Smooth muscle cell (in vitro differentiated cells): ENCODE measurements around the gene CTNNBL1. TPM values are rescaled to one million over a fixed set of nuclear protein-coding genes. Genes with fewer than 3 reads are reported as not detected.
A peak's percentile ranks its signal among the peaks of the same experiment; 100 is the strongest.

Experiments
- DNase-seq: peaks from one replicate; lab custom pipeline; 2025; ENCODE audit not compliant: unreplicated experiment; lab: John Stamatoyannopoulos, UW
- H2AFZ ChIP-seq: fragments of 200-600 bp; sonication (generic); 2 replicates; pipeline ENCODE4 v1.6.0; 2016; ENCODE audit warnings: antibody characterized with exemption, low read depth, mild to moderate bottlenecking
- H3F3A ChIP-seq: fragments of 200-600 bp; sonication (generic); 2 replicates; pipeline ENCODE4 v1.6.0; 2017; ENCODE audit warnings: antibody characterized with exemption, low read depth
- H3K27ac ChIP-seq: fragments of 200-600 bp; sonication (generic); 2 replicates; pipeline ENCODE4 v1.5.1; 2016; ENCODE audit warnings: low read depth, mild to moderate bottlenecking
- H3K27me3 ChIP-seq: fragments of 200-600 bp; sonication (generic); 2 replicates; pipeline ENCODE4 v1.6.1; 2016; ENCODE audit warnings: low read depth, mild to moderate bottlenecking
- H3K36me3 ChIP-seq: fragments of 200-600 bp; sonication (generic); 2 replicates; pipeline ENCODE4 v1.5.1; 2016; ENCODE audit warnings: low read depth
- H3K4me1 ChIP-seq: fragments of 200-600 bp; sonication (generic); 2 replicates; pipeline ENCODE4 v1.5.1; 2016; ENCODE audit warnings: low read depth
- H3K4me2 ChIP-seq: fragments of 200-600 bp; sonication (generic); 2 replicates; pipeline ENCODE4 v1.6.0; 2016; ENCODE audit warnings: mild to moderate bottlenecking
- H3K4me3 ChIP-seq: fragments of 200-600 bp; sonication (generic); 2 replicates; pipeline ENCODE4 v1.5.1; 2016; ENCODE audit warnings: mild to moderate bottlenecking
- H3K79me2 ChIP-seq: fragments of 200-600 bp; sonication (generic); 2 replicates; pipeline ENCODE4 v1.6.0; 2016; ENCODE audit warnings: low read depth, mild to moderate bottlenecking
- H3K9ac ChIP-seq: fragments of 200-600 bp; sonication (generic); 2 replicates; pipeline ENCODE4 v1.6.0; 2016; ENCODE audit warnings: low read depth
- H3K9me3 ChIP-seq: fragments of 200-600 bp; sonication (generic); replicated peaks from 2 replicates; pipeline ENCODE4 v1.5.1; 2016; ENCODE audit warnings: low read depth
- H4K20me1 ChIP-seq: fragments of 200-600 bp; sonication (generic); 2 replicates; pipeline ENCODE4 v1.6.0; 2016; ENCODE audit warnings: low read depth
- CTCF ChIP-seq: fragments of 200-600 bp; sonication (generic); IDR thresholded peaks from 2 replicates; pipeline ENCODE4 v1.5.1; 2017; ENCODE audit warnings: borderline replicate concordance, mild to moderate bottlenecking, antibody characterized with exemption; ENCODE audit not compliant: insufficient read depth, poor library complexity, severe bottlenecking
- WGBS: methylation state at CpG from one replicate; pipeline ENCODE4 v1.1.7; 2016; ENCODE audit warnings: low lambda C conversion rate; 5-methylcytosine and 5-hydroxymethylcytosine counted together
- polyA plus RNA-seq: library from polyadenylated mRNA; unstranded; fragments of >200 nt; fragmentation: Nextera tagmentation; extraction: Ambion mirVana; gene quantifications from 2 replicates; pipeline ENCODE4 v1.2.1, GENCODE V29; 2016
- total RNA-seq: library from RNA; depleted of rRNA; stranded (reverse); fragments of >200 nt; gene quantifications from 2 replicates; pipeline ENCODE4 v1.2.3, GENCODE V29; 2014

CTNNBL1 gene
- total and polyA plus RNA-seq, 2 experiments from 2014 or later = 33.3 to 63.6 TPM

GRCh38 chr20:37649017-37649416 is 44.8 kb upstream of the CTNNBL1 start:
- H3K79me2 ChIP-seq = no peaks in the 10 kb centered on the region
- no peak overlapping the region for H3K4me2 ChIP-seq
- H3K27me3 ChIP-seq = peaks cover 33% of the 10 kb centered on the region
- no peaks in the 10 kb centered on the region for H3K36me3 ChIP-seq
- H3K9ac ChIP-seq = no peak overlapping the region
- 77% methylated on average over 2 of the region's 2 CpGs for WGBS
- no peaks in the 10 kb centered on the region for H4K20me1 ChIP-seq
- no peak for DNase-seq
- no peaks in the 10 kb centered on the region for H3K9me3 ChIP-seq
- no peaks in the 10 kb centered on the region for H3F3A ChIP-seq
- H3K4me1 ChIP-seq = peaks cover 16% of the 10 kb centered on the region
- no peak overlapping the region for H2AFZ ChIP-seq
- no peak for TF ChIP-seq CTCF
- no peak overlapping the region for H3K27ac ChIP-seq
- H3K4me3 ChIP-seq = no peak overlapping the region

- no peaks in the 10 kb centered on the region for H3K36me3 ChIP-seq
- WGBS = 89% methylated on average over 9 of the region's 9 CpGs
- H2AFZ ChIP-seq = no peak overlapping the region
- DNase-seq = no peak
- H3K9me3 ChIP-seq = no peaks in the 10 kb centered on the region
- no peak overlapping the region for H3K9ac ChIP-seq
- H3K4me3 ChIP-seq = no peak overlapping the region
- no peaks in the 10 kb centered on the region for H4K20me1 ChIP-seq
- no peak for TF ChIP-seq CTCF
- no peaks in the 10 kb centered on the region for H3K79me2 ChIP-seq
- no peaks in the 10 kb centered on the region for H3F3A ChIP-seq
- H3K27ac ChIP-seq = no peak overlapping the region
- peaks cover 25% of the 10 kb centered on the region for H3K27me3 ChIP-seq
- H3K4me1 ChIP-seq = peaks cover 16% of the 10 kb centered on the region
- no peak overlapping the region for H3K4me2 ChIP-seq
These were observed 44.0 kb upstream of the CTNNBL1 start for GRCh38 chr20:37649676-37650370.

- Histone ChIP-seq H3K27me3 (peaks cover 17% of the 10 kb centered on the region), H3K79me2 (no peaks in the 10 kb centered on the region), H3K36me3 (no peaks in the 10 kb centered on the region), H3K4me1 (peaks cover 16% of the 10 kb centered on the region), H3K4me2 (no peak overlapping the region), H2AFZ (no peak overlapping the region), H4K20me1 (no peaks in the 10 kb centered on the region), H3F3A (no peaks in the 10 kb centered on the region), H3K9me3 (no peaks in the 10 kb centered on the region), H3K27ac (no peak overlapping the region), H3K4me3 (no peak overlapping the region), H3K9ac (no peak overlapping the region)
- 82% methylated on average over 3 of the region's 3 CpGs for WGBS
- TF ChIP-seq CTCF = no peak
- no peak for DNase-seq
These were observed 43.2 kb upstream of the CTNNBL1 start for GRCh38 chr20:37650661-37651060.

GRCh38 chr20:37651932-37652331 is 41.9 kb upstream of the CTNNBL1 start:
- H3K4me3 ChIP-seq = no peak overlapping the region
- no peak overlapping the region for H2AFZ ChIP-seq
- no peaks in the 10 kb centered on the region for H4K20me1 ChIP-seq
- DNase-seq = no peak
- H3K27ac ChIP-seq = no peak overlapping the region
- H3F3A ChIP-seq = no peaks in the 10 kb centered on the region
- no peaks in the 10 kb centered on the region for H3K79me2 ChIP-seq
- peaks cover 16% of the 10 kb centered on the region for H3K4me1 ChIP-seq
- H3K9ac ChIP-seq = no peak overlapping the region
- no peaks in the 10 kb centered on the region for H3K36me3 ChIP-seq
- H3K27me3 ChIP-seq = peaks cover 7% of the 10 kb centered on the region
- no peaks in the 10 kb centered on the region for H3K9me3 ChIP-seq
- H3K4me2 ChIP-seq = no peak overlapping the region
- TF ChIP-seq CTCF = peak; percentile 39
- 60% methylated on average over 5 of the region's 5 CpGs for WGBS
